IMR-90 (cell line): Measurements from ENCODE around the gene SS18L1. TPM values are rescaled to one million over a fixed set of nuclear protein-coding genes. Genes with fewer than 3 reads are reported as not detected.
A peak's percentile ranks its signal among the peaks of the same experiment; 100 is the strongest.

Experiments
- ATAC-seq: fragments of 200-7000 bp; cut with Tn5 transposase; 2 replicates; pipeline ENCODE4 v1.9.1; 2020; ENCODE audit warnings: low read depth, mild to moderate bottlenecking, moderate library complexity
- BruUV-seq: library from RNA; stranded (reverse); fragments of 400-500 nt; replicated peaks from 2 replicates; lab custom pipeline; 2021; lab: Mats Ljungman, UMichigan
- CTCF ChIA-PET: fragments of 300-600 bp; formaldehyde crosslinking; extraction: SDS; loops from one replicate; lab custom pipeline; 2021; ENCODE audit warnings: antibody characterized with exemption; lab: Yijun Ruan, JAX
- POLR2A ChIA-PET: fragments of 300-600 bp; sonication (Branson Sonifier 250); formaldehyde crosslinking; loops from one replicate; lab custom pipeline; 2022; ENCODE audit warnings: antibody characterized with exemption; ENCODE audit not compliant: unreplicated experiment; lab: Charles Lee
- DNase-seq: peaks from one replicate; pipeline ENCODE4 v3.0.0; 2013
- H2AFZ ChIP-seq: replicated peaks from 2 replicates; pipeline ENCODE3; 2013; ENCODE audit warnings: low read length, mild to moderate bottlenecking; ENCODE audit not compliant: poor library complexity
- H2AK5ac ChIP-seq: 2 replicates; pipeline ENCODE4 v1.6.1; 2013; ENCODE audit warnings: low read depth, low read length, inconsistent platforms
- H2AK9ac ChIP-seq: replicated peaks from 2 replicates; pipeline ENCODE3; 2013; ENCODE audit warnings: mild to moderate bottlenecking, low read depth, low read length, moderate library complexity; ENCODE audit not compliant: poor library complexity
- H2BK120ac ChIP-seq: 2 replicates; pipeline ENCODE4 v1.6.1; 2013; ENCODE audit warnings: low read depth, low read length, inconsistent platforms
- H2BK15ac ChIP-seq: 3 replicates; pipeline ENCODE4 v1.6.1; 2013; ENCODE audit warnings: low read depth, low read length, inconsistent platforms
- H2BK20ac ChIP-seq: 2 replicates; pipeline ENCODE4 v1.6.1; 2013; ENCODE audit warnings: low read depth, mild to moderate bottlenecking, inconsistent platforms, low read length, moderate library complexity
- H2BK5ac ChIP-seq: 2 replicates; pipeline ENCODE4 v1.6.1; 2013; ENCODE audit warnings: mild to moderate bottlenecking, low read depth, low read length, inconsistent platforms; ENCODE audit not compliant: poor library complexity, severe bottlenecking
- H3K14ac ChIP-seq: replicated peaks from 2 replicates; pipeline ENCODE4 v1.6.1; 2013; ENCODE audit warnings: low read depth, low read length, inconsistent platforms
- H3K18ac ChIP-seq: 2 replicates; pipeline ENCODE4 v1.6.1; 2013; ENCODE audit warnings: low read depth, low read length, control low read depth
- H3K23ac ChIP-seq: 2 replicates; pipeline ENCODE4 v1.6.1; 2013; ENCODE audit warnings: low read depth, low read length, inconsistent platforms
- H3K27ac ChIP-seq: 2 replicates; pipeline ENCODE4 v1.5.1; 2013; ENCODE audit warnings: mild to moderate bottlenecking, control low read depth, low read length; ENCODE audit not compliant: insufficient read depth
- H3K27me3 ChIP-seq: 2 replicates; pipeline ENCODE4 v1.6.1; 2013; ENCODE audit warnings: low read length; ENCODE audit not compliant: control insufficient read depth, insufficient read depth
- H3K36me3 ChIP-seq: 2 replicates; pipeline ENCODE4 v1.6.1; 2013; ENCODE audit warnings: low read length, mixed read lengths; ENCODE audit not compliant: control insufficient read depth, insufficient read depth
- H3K4ac ChIP-seq: 2 replicates; pipeline ENCODE4 v1.6.1; 2013; ENCODE audit warnings: low read depth, low read length, inconsistent platforms
- H3K4me1 ChIP-seq: 2 replicates; pipeline ENCODE4 v1.6.1; 2013; ENCODE audit warnings: low read length, mixed read lengths; ENCODE audit not compliant: control insufficient read depth, insufficient read depth
- H3K4me2 ChIP-seq: 2 replicates; pipeline ENCODE4 v1.6.1; 2013; ENCODE audit warnings: low read depth, mild to moderate bottlenecking, control low read depth, low read length, moderate library complexity
- H3K4me3 ChIP-seq: 2 replicates; pipeline ENCODE4 v1.5.1; 2013; ENCODE audit warnings: low read depth, mild to moderate bottlenecking, control low read depth, low read length, moderate library complexity; ENCODE audit not compliant: insufficient read depth
- H3K56ac ChIP-seq: 2 replicates; pipeline ENCODE4 v1.6.1; 2013; ENCODE audit warnings: low read length, inconsistent platforms; ENCODE audit not compliant: insufficient read depth; ENCODE audit errors: extremely low read depth
- H3K79me1 ChIP-seq, 2 experiments: 2 replicates each; pipeline ENCODE4 v1.6.1; 2013; ENCODE audit warnings: low read length in 2 of 2, inconsistent platforms in 1 of 2, low read depth in 1 of 2
- H3K9ac ChIP-seq: 2 replicates; pipeline ENCODE4 v1.6.1; 2013; ENCODE audit warnings: low read depth, low read length, control low read depth
- H3K9me1 ChIP-seq: 2 replicates; pipeline ENCODE4 v1.6.1; 2013; ENCODE audit warnings: low read length, inconsistent platforms; ENCODE audit not compliant: insufficient read depth
- H3K9me3 ChIP-seq: 2 replicates; pipeline ENCODE4 v1.6.1; 2013; ENCODE audit warnings: low read length; ENCODE audit not compliant: control insufficient read depth, insufficient read depth
- H4K20me1 ChIP-seq: 2 replicates; pipeline ENCODE4 v1.6.1; 2013; ENCODE audit warnings: low read length, inconsistent platforms; ENCODE audit not compliant: insufficient read depth
- H4K5ac ChIP-seq: 2 replicates; pipeline ENCODE4 v1.6.1; 2013; ENCODE audit warnings: mild to moderate bottlenecking, low read depth, low read length, control low read depth
- H4K8ac ChIP-seq, 2 experiments: 2 replicates each; pipeline ENCODE4 v1.6.1; 2013; ENCODE audit warnings: low read depth in 2 of 2, low read length in 2 of 2, control low read depth in 1 of 2, inconsistent platforms in 1 of 2
- H4K91ac ChIP-seq: 2 replicates; pipeline ENCODE4 v1.6.1; 2013; ENCODE audit warnings: low read depth, low read length, inconsistent platforms; ENCODE audit not compliant: insufficient read depth
- ELK1 ChIP-seq: fragments of 150-350 bp; IDR thresholded peaks from 2 replicates; pipeline ENCODE4 v1.6.1; 2016; ENCODE audit warnings: low read depth, mild to moderate bottlenecking, low read length, moderate library complexity, borderline replicate concordance
- FOS ChIP-seq: fragments of 150-350 bp; IDR thresholded peaks from 2 replicates; pipeline ENCODE4 v1.6.1; 2016; ENCODE audit warnings: low read depth, low read length
- MAFK ChIP-seq: IDR thresholded peaks from 2 replicates; pipeline ENCODE4 v1.6.1; 2012; ENCODE audit warnings: low read depth, low read length, improper control_type of control experiment
- NFE2L2 ChIP-seq: fragments of 150-350 bp; IDR thresholded peaks from 2 replicates; pipeline ENCODE4 v1.6.1; 2016; ENCODE audit warnings: low read depth, mild to moderate bottlenecking, low read length
- POLR2A ChIP-seq: IDR thresholded peaks from 2 replicates; pipeline ENCODE4 v1.6.1; 2012; ENCODE audit warnings: mild to moderate bottlenecking, low read depth, low read length
- RAD21 ChIP-seq: IDR thresholded peaks from 2 replicates; pipeline ENCODE4 v1.6.1; 2012; ENCODE audit warnings: low read length, improper control_type of control experiment
- RCOR1 ChIP-seq: IDR thresholded peaks from 2 replicates; pipeline ENCODE4 v1.6.1; 2012; ENCODE audit warnings: mild to moderate bottlenecking, low read length, improper control_type of control experiment; ENCODE audit not compliant: insufficient replicate concordance
- RFX5 ChIP-seq: IDR thresholded peaks from 2 replicates; pipeline ENCODE4 v1.8.0; 2012; ENCODE audit warnings: low read depth, mild to moderate bottlenecking, low read length, moderate library complexity
- USF2 ChIP-seq: fragments of 150-350 bp; IDR thresholded peaks from 2 replicates; pipeline ENCODE4 v1.6.1; 2017; ENCODE audit warnings: mild to moderate bottlenecking, antibody characterized with exemption, low read length, low read depth
- WGBS, 2 experiments: methylation state at CpG; one replicate each; pipeline versions ENCODE4 v1.1.5 to v1.1.7; 2013; ENCODE audit warnings: missing lambda C conversion rate in 2 of 2; ENCODE audit not compliant: insufficient read length in 1 of 2; ENCODE audit errors: extremely low coverage in 2 of 2; 5-methylcytosine and 5-hydroxymethylcytosine counted together
- dilution Hi-C: fragments of 300-500 bp; cut with HindIII; formaldehyde crosslinking; loops from one replicate; pipeline ENCODE4 v1.14.3; 2018; ENCODE audit warnings: low sequenced_read_pairs; ENCODE audit not compliant: unreplicated experiment
- in situ Hi-C: fragments of 300-500 bp; cut with MboI; formaldehyde crosslinking; loops from 3 replicates; pipeline ENCODE4 v1.14.3; 2019; ENCODE audit warnings: low sequenced_read_pairs, inconsistent platforms, mixed read lengths
- intact Hi-C: fragments of 100-400 bp; cut with micrococcal nuclease; formaldehyde crosslinking; loops from 2 replicates; pipeline ENCODE4 v1.10.0; 2022
- polyA plus RNA-seq, 3 experiments: library from polyadenylated mRNA; depleted of rRNA; stranded (reverse); fragments of >200 nt; gene quantifications; 2 replicates each; pipeline ENCODE4 v1.2.3, GENCODE V29; 2012; ENCODE audit warnings: low replicate concordance in 1 of 3
- total RNA-seq: library from RNA; depleted of rRNA; stranded (reverse); fragments of >200 nt; gene quantifications from 2 replicates; pipeline ENCODE4 v1.2.3, GENCODE V29; 2012

Gene SS18L1
- total and polyA plus RNA-seq, 2 of the 4 experiments (the other 2 are of a cell fraction), result 8.1 to 12.2 TPM

- no peak overlapping the region for H3K18ac ChIP-seq
- no peak overlapping the region for H4K5ac ChIP-seq
- H3K27ac ChIP-seq, result no peak overlapping the region
- no peak overlapping the region for H3K9ac ChIP-seq
- H3K27me3 ChIP-seq, result peaks cover 58% of the 10 kb centered on the region
- no peak overlapping the region for H3K4me3 ChIP-seq
- H3K4ac ChIP-seq, result no peak overlapping the region
- no peaks in the 10 kb centered on the region for H3K9me1 ChIP-seq
- H2BK120ac ChIP-seq, result no peak overlapping the region
- no peak overlapping the region for H2BK15ac ChIP-seq
- 70 to 100% methylated on average over 5 to 6 of the region's 7 CpGs for WGBS, 2 experiments
- no peaks in the 10 kb centered on the region for H3K79me1 ChIP-seq
- H2AFZ ChIP-seq, result no peak overlapping the region
- dilution Hi-C loops (no loop called here), intact Hi-C loops (no loop called here), in situ Hi-C loops (no loop called here)
- H2AK5ac ChIP-seq, result no peak overlapping the region
- peaks cover 4% of the 10 kb centered on the region for H3K9me3 ChIP-seq
- H4K91ac ChIP-seq, result no peak overlapping the region
- BruUV-seq, result no TSS peak
- no peak overlapping the region for H3K23ac ChIP-seq
- TF ChIP-seq RAD21 (no peak), RCOR1 (no peak), NFE2L2 (no peak), MAFK (no peak), FOS (no peak), ELK1 (no peak), USF2 (no peak), RFX5 (no peak), POLR2A (no peak)
- POLR2A ChIA-PET, result no interaction called here
- CTCF ChIA-PET, result no interaction called here
- H2AK9ac ChIP-seq, result no peak overlapping the region
- no peak overlapping the region for H2BK20ac ChIP-seq
- H3K14ac ChIP-seq, result no peak overlapping the region
- DNase-seq (no peak), ATAC-seq (no peak)
- no peak overlapping the region for H4K8ac ChIP-seq
- H3K56ac ChIP-seq, result no peak overlapping the region
- no peaks in the 10 kb centered on the region for H3K4me1 ChIP-seq
- H3K36me3 ChIP-seq, result no peaks in the 10 kb centered on the region
- H3K4me2 ChIP-seq, result no peak overlapping the region
- peak overlapping the region; percentile 60 for H2BK5ac ChIP-seq
- peaks cover 4% of the 10 kb centered on the region; the same call in 1 of the 2 replicates for H4K20me1 ChIP-seq
Observed at GRCh38 chr20:62228982-62229545, 85.5 kb downstream of the SS18L1 start.
